Right atrium auricular region (tissue), 2 donors: Measurements from ENCODE around the gene HAGHL. TPM values are rescaled to one million over a fixed set of nuclear protein-coding genes. Genes with fewer than 3 reads are reported as not detected.

Source experiments
- DNase-seq: peaks from one replicate; pipeline ENCODE4 v3.0.0-alpha.2; 2019; ENCODE audit warnings: low spot score
- H3K27ac ChIP-seq, 2 donors: fragments of 200-600 bp; sonication (generic); 1 replicate in 1 of 2; 2 replicates in 1 of 2; pipeline ENCODE4 v1.5.1; 2016 to 2019
- H3K27me3 ChIP-seq, 2 donors: fragments of 200-600 bp; sonication (generic); one replicate each; pipeline versions ENCODE4 v1.5.1 to v1.6.0; 2017 to 2019
- H3K36me3 ChIP-seq: fragments of 200-600 bp; sonication (generic); one replicate; pipeline ENCODE4 v1.5.1; 2016
- H3K4me1 ChIP-seq, 2 donors: fragments of 200-600 bp; sonication (generic); one replicate each; pipeline versions ENCODE4 v1.5.1 to v1.6.0; 2017 to 2019
- H3K4me3 ChIP-seq, 2 donors: fragments of 200-600 bp; sonication (generic); 1 replicate in 1 of 2; 2 replicates in 1 of 2; pipeline ENCODE4 v1.5.1; 2017 to 2019; ENCODE audit warnings: mild to moderate bottlenecking in 1 of 2, moderate library complexity in 1 of 2
- H3K9me3 ChIP-seq, 2 donors: fragments of 200-600 bp; sonication (generic); one replicate each; pipeline ENCODE4 v1.5.1; 2019
- total RNA-seq, 2 donors: library from RNA; depleted of rRNA; stranded (reverse); fragments of >200 nt; gene quantifications; one replicate each; pipeline ENCODE4 v1.1.0, GENCODE V29; 2016
- TF ChIP-seq, protein P1 (sequence below), 2 donors: fragments of 200-600 bp; sonication (generic); IDR thresholded peaks; one replicate each; pipeline ENCODE4 v1.5.1; 2019; ENCODE audit warnings: antibody characterized with exemption in 2 of 2

HAGHL gene
- total RNA-seq, 2 donors from 2014 or later: 9.6 to 9.7 TPM

GRCh38 chr16:768428-768827 lies 41.5 kb downstream of the HAGHL start:
- no peaks in the 10 kb centered on the region for H3K9me3 ChIP-seq
- DNase-seq: no peak
- H3K4me3 ChIP-seq: no peak overlapping the region
- no peaks in the 10 kb centered on the region for H3K4me1 ChIP-seq
- no peaks in the 10 kb centered on the region for H3K36me3 ChIP-seq
- TF ChIP-seq, protein P1, sequence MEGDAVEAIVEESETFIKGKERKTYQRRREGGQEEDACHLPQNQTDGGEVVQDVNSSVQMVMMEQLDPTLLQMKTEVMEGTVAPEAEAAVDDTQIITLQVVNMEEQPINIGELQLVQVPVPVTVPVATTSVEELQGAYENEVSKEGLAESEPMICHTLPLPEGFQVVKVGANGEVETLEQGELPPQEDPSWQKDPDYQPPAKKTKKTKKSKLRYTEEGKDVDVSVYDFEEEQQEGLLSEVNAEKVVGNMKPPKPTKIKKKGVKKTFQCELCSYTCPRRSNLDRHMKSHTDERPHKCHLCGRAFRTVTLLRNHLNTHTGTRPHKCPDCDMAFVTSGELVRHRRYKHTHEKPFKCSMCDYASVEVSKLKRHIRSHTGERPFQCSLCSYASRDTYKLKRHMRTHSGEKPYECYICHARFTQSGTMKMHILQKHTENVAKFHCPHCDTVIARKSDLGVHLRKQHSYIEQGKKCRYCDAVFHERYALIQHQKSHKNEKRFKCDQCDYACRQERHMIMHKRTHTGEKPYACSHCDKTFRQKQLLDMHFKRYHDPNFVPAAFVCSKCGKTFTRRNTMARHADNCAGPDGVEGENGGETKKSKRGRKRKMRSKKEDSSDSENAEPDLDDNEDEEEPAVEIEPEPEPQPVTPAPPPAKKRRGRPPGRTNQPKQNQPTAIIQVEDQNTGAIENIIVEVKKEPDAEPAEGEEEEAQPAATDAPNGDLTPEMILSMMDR (IDR thresholded peaks at IDR 0.05): no peak
- H3K27me3 ChIP-seq: no peaks in the 10 kb centered on the region
- H3K27ac ChIP-seq: no peak overlapping the region

GRCh38 chr16:769184-769784 lies 42.4 kb downstream of the HAGHL start:
- H3K4me3 ChIP-seq: no peak overlapping the region
- H3K27ac ChIP-seq: no peak overlapping the region
- TF ChIP-seq, protein P1 (IDR thresholded peaks at IDR 0.05): no peak
- H3K4me1 ChIP-seq: no peaks in the 10 kb centered on the region
- DNase-seq: no peak
- no peaks in the 10 kb centered on the region for H3K36me3 ChIP-seq
- H3K9me3 ChIP-seq: no peaks in the 10 kb centered on the region
- no peaks in the 10 kb centered on the region for H3K27me3 ChIP-seq

DNA sequence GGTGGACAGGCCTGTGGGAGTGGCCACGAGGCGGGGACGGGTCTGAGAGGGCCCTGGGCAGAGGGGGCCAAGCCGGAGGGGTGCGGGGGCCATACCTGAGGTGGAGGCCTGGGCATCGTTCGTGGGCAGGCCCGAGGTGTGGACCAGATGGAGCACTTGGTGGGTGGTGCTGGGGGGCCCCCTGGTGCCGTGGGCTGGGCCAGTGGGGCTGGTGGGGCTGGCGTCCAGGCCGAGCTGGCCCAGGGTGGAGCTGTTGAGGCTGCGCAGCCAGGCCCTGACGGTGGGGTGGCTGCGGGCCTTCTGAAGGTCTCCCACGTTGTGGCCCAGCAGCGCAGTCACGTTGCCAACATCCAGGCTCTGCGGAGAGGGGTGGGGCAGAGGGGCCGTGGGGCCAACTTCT lies 43.0 kb downstream of the HAGHL start:
- no peak for DNase-seq
- Histone ChIP-seq H3K27me3 (no peaks in the 10 kb centered on the region), H3K4me3 (no peak overlapping the region), H3K36me3 (no peaks in the 10 kb centered on the region), H3K9me3 (no peaks in the 10 kb centered on the region), H3K4me1 (no peaks in the 10 kb centered on the region), H3K27ac (no peak overlapping the region)
- TF ChIP-seq, protein P1 (IDR thresholded peaks at IDR 0.05): no peak

DNA sequence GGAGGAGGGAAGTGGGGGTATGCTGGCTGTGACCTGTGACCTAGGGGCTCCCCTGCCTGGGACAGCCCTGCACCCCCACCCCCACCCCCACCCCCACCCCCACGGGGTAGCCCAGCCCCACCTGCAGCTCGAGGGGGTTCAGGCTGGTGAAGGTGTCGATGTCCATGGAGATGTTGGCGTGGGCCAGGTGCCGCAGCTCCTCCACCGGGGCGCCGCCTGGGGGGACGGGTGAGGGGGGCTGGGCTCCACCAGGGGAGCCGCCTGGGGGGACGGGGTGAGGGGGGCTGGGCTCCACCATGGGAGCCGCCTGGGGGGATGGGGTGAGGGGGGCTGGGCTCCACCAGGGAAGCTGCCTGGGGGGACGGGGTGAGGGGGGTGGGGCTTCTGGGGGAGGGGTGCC lies 43.5 kb downstream of the HAGHL start:
- H3K27ac ChIP-seq: no peak overlapping the region
- no peaks in the 10 kb centered on the region for H3K9me3 ChIP-seq
- H3K4me3 ChIP-seq: no peak overlapping the region
- no peaks in the 10 kb centered on the region for H3K36me3 ChIP-seq
- TF ChIP-seq, protein P1 (IDR thresholded peaks at IDR 0.05): no peak
- H3K27me3 ChIP-seq: no peaks in the 10 kb centered on the region
- no peak for DNase-seq
- no peaks in the 10 kb centered on the region for H3K4me1 ChIP-seq

DNA sequence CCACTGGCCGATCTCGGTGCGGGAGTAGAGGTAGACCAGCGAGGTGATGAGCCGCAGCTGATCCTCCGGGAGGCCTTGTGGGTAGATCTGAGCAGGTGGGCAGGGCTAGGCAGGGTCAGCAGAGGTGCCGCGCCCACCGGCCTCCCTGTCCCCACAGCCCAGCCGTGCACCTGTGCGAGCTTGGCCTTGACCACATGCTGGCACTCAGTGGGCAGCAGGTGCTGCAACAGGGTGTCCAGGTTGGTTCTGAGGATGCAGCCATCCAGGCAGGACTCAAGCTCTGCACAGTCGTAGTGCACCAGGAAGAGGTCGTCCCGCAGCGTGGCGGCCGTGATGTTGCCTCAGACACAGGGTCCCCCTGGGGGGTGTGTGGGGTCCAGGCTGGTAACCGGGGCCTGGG lies 46.1 kb downstream of the HAGHL start:
- Histone ChIP-seq H3K27me3 (no peaks in the 10 kb centered on the region), H3K9me3 (no peaks in the 10 kb centered on the region)
- TF ChIP-seq, protein P1 (IDR thresholded peaks at IDR 0.05): no peak

More for the DNA sequence above, 46.1 kb downstream of the HAGHL start:
- Histone ChIP-seq H3K4me3 (no peak overlapping the region), H3K27ac (no peak overlapping the region), H3K4me1 (no peaks in the 10 kb centered on the region), H3K36me3 (no peaks in the 10 kb centered on the region)
- DNase-seq: no peak
